Kidney glomerular epithelial cell (primary cell): ENCODE measurements around the gene CCDC85B.
"Not testable (repeated sequence)": the region's sequence is repeated elsewhere in the genome, so short reads cannot be mapped to it uniquely, and the experiment has no call there.

Source experiments
- DNase-seq: peaks from one replicate; lab custom pipeline; 2025; lab: John Stamatoyannopoulos, UW

The CCDC85B gene

GRCh38 chr11:65890324-65891218 lies at the start of gene CCDC85B:
Gene CCDC85B, plus strand, starts transcription at chr11:65890673. Its CDS starts 111 bp downstream, at chr11:65890784.
- DNase-seq = peak; percentile 86

- DNase-seq = no peak
Observed at GRCh38 chr11:65842144-65842543, 48.3 kb upstream of the CCDC85B start.

GRCh38 chr11:65843811-65844210 lies 46.7 kb upstream of the CCDC85B start:
- no peak for DNase-seq

GRCh38 chr11:65844231-65844872 lies 46.1 kb upstream of the CCDC85B start:
- DNase-seq = no peak

- no peak for DNase-seq
Observed at GRCh38 chr11:65847746-65848145, 42.7 kb upstream of the CCDC85B start.

- not testable (repeated sequence) for DNase-seq
Observed at GRCh38 chr11:65848693-65849092, 41.8 kb upstream of the CCDC85B start.

GRCh38 chr11:65849366-65849765 lies 41.1 kb upstream of the CCDC85B start:
- DNase-seq = no peak

GRCh38 chr11:65849771-65850216 lies 40.7 kb upstream of the CCDC85B start:
- DNase-seq = no peak

- no peak for DNase-seq
Observed at GRCh38 chr11:65850217-65851082, 40.0 kb upstream of the CCDC85B start.

- no peak for DNase-seq
Observed at GRCh38 chr11:65851083-65851579, 39.3 kb upstream of the CCDC85B start.

GRCh38 chr11:65851811-65852507 lies 38.5 kb upstream of the CCDC85B start:
- DNase-seq = no peak

- no peak for DNase-seq
Observed at GRCh38 chr11:65852508-65853245, 37.8 kb upstream of the CCDC85B start.

GRCh38 chr11:65853246-65853979 lies 37.1 kb upstream of the CCDC85B start:
- no peak for DNase-seq

GRCh38 chr11:65854161-65854592 lies 36.3 kb upstream of the CCDC85B start:
- DNase-seq = no peak

- no peak for DNase-seq
Observed at GRCh38 chr11:65854852-65855837, 35.3 kb upstream of the CCDC85B start.

GRCh38 chr11:65855927-65856363 lies 34.5 kb upstream of the CCDC85B start:
- no peak for DNase-seq

GRCh38 chr11:65856689-65857499 lies 33.6 kb upstream of the CCDC85B start:
- DNase-seq = peak; percentile 66

- no peak for DNase-seq
Observed at GRCh38 chr11:65857500-65857852, 33.0 kb upstream of the CCDC85B start.
